Measurements from ENCODE around the gene PRPF40B.
A peak's percentile ranks its signal among the peaks of the same experiment; 100 is the strongest.

PRPF40B gene

DNA sequence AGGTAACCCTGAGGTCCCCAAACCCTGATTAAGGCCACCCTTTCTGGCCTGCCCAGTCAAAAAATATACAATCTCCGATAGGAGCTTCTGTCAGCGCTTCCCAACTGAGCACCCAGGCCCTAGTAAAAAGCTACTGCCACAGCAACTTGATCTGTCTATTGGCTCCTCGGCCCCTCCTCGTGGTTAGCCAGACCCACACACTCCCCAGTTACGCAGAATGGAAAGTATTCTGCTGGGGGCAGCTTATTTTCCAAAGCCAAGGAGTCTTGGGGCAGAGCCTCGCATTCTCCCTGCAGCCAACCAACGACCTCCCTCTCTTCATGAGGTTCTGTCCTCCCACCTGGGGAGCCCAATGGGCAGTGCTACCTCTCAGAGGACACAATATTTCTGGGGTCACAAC, 51.8 kb downstream of the PRPF40B start:
- H3K9me3 ChIP-seq (ENCODE audit: control insufficient read depth in 5 of 5, low read length in 5 of 5): no peaks in the 10 kb centered on the region

DNA sequence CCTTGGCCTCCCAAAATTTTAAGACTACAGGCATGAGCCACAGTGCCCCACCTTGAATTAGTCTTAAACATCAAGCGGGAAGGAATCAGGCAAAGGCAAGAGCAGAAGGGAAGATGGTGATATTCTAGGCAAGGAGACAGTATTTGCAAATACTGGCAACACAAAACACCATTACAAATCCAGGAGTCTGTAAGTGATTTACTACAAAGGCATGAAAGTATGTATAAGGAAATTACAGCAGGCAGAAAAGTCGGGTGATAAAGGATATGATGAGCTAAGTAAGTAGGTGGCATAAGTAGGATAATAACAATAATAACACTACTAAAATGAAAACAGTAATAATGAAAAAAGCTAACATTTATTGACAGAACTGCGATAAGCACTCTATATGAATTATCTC, 55.4 kb downstream of the PRPF40B start:
- no peaks in the 10 kb centered on the region for H3K27me3 ChIP-seq (ENCODE audit: control insufficient read depth in 5 of 5, insufficient read depth in 4 of 5, low read length in 5 of 5)
- H3K27ac ChIP-seq (ENCODE audit: low read depth, low read length): no peak overlapping the region
- no peaks in the 10 kb centered on the region for H3K9me3 ChIP-seq (ENCODE audit: control insufficient read depth in 5 of 5, low read length in 5 of 5)
- peaks cover 10 to 33% (median 17%) of the 10 kb centered on the region in 5 donors for H3K4me1 ChIP-seq (ENCODE audit: control insufficient read depth in 5 of 5, insufficient read depth in 5 of 5, low read length in 5 of 5)
- no peak overlapping the region for H3K4me3 ChIP-seq (ENCODE audit: low read depth in 1 of 5, low read length in 5 of 5)
- H3K36me3 ChIP-seq (ENCODE audit: control insufficient read depth in 5 of 5, insufficient read depth in 5 of 5, low read length in 5 of 5): no peaks in the 10 kb centered on the region
- H3K9ac ChIP-seq (ENCODE audit: low read length in 5 of 5): no peak overlapping the region

More for the DNA sequence above, 51.8 kb downstream of the PRPF40B start:
- H3K9ac ChIP-seq (ENCODE audit: low read length in 5 of 5): no peak overlapping the region
- no peak overlapping the region for H3K4me3 ChIP-seq (ENCODE audit: low read depth in 1 of 5, low read length in 5 of 5)
- no peaks in the 10 kb centered on the region for H3K27me3 ChIP-seq (ENCODE audit: control insufficient read depth in 5 of 5, insufficient read depth in 4 of 5, low read length in 5 of 5)
- H3K27ac ChIP-seq (ENCODE audit: low read depth, low read length): peak overlapping the region; percentile 93
- H3K4me1 ChIP-seq (ENCODE audit: control insufficient read depth in 5 of 5, insufficient read depth in 5 of 5, low read length in 5 of 5): peaks cover 26 to 61% (median 53%) of the 10 kb centered on the region in 5 donors
- H3K36me3 ChIP-seq (ENCODE audit: control insufficient read depth in 5 of 5, insufficient read depth in 5 of 5, low read length in 5 of 5): no peaks in the 10 kb centered on the region

DNA sequence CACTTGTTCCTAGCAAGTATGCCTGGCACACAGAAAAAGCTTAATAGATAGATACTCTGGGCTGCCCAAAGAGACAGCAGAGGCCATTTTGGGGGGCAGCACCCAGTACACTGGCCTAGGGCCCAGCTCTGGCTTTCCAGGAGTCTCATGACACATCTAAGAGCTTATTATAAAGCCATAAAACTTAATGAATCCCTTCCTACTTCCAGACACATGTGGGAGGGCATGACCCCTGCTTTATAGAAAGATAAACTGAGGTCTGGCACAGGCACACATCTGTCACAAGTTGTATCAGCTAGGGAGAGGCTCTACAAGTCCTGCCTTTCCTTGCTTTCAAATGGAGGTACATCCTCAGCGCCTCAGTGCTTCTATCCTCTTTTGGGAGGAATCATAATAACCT, 56.7 kb downstream of the PRPF40B start:
- Histone ChIP-seq H3K4me1 (ENCODE audit: control insufficient read depth in 5 of 5, insufficient read depth in 5 of 5, low read length in 5 of 5) (peaks cover 0 to 32% (median 4%) of the 10 kb centered on the region in 5 donors), H3K27me3 (ENCODE audit: control insufficient read depth in 5 of 5, insufficient read depth in 4 of 5, low read length in 5 of 5) (no peaks in the 10 kb centered on the region), H3K9ac (ENCODE audit: low read length in 5 of 5) (no peak overlapping the region), H3K36me3 (ENCODE audit: control insufficient read depth in 5 of 5, insufficient read depth in 5 of 5, low read length in 5 of 5) (no peaks in the 10 kb centered on the region), H3K27ac (ENCODE audit: low read depth, low read length) (no peak overlapping the region), H3K9me3 (ENCODE audit: control insufficient read depth in 5 of 5, low read length in 5 of 5) (no peaks in the 10 kb centered on the region), H3K4me3 (ENCODE audit: low read depth in 1 of 5, low read length in 5 of 5) (no peak overlapping the region)

GRCh38 chr12:49683599-49684309, 60.4 kb downstream of the PRPF40B start:
- Histone ChIP-seq H3K27ac (ENCODE audit: low read depth, low read length) (no peak overlapping the region), H3K9me3 (ENCODE audit: control insufficient read depth in 5 of 5, low read length in 5 of 5) (no peaks in the 10 kb centered on the region), H3K4me3 (ENCODE audit: low read depth in 1 of 5, low read length in 5 of 5) (no peak overlapping the region), H3K36me3 (ENCODE audit: control insufficient read depth in 5 of 5, insufficient read depth in 5 of 5, low read length in 5 of 5) (no peaks in the 10 kb centered on the region), H3K27me3 (ENCODE audit: control insufficient read depth in 5 of 5, insufficient read depth in 4 of 5, low read length in 5 of 5) (no peaks in the 10 kb centered on the region), H3K9ac (ENCODE audit: low read length in 5 of 5) (peak overlapping the region in 1 of 5 donors; percentile 45), H3K4me1 (ENCODE audit: control insufficient read depth in 5 of 5, insufficient read depth in 5 of 5, low read length in 5 of 5) (peaks cover 0 to 31% (median 0%) of the 10 kb centered on the region in 5 donors)

GRCh38 chr12:49684310-49684854, 61.0 kb downstream of the PRPF40B start:
- Histone ChIP-seq H3K27ac (ENCODE audit: low read depth, low read length) (no peak overlapping the region), H3K4me3 (ENCODE audit: low read depth in 1 of 5, low read length in 5 of 5) (no peak overlapping the region), H3K27me3 (ENCODE audit: control insufficient read depth in 5 of 5, insufficient read depth in 4 of 5, low read length in 5 of 5) (no peaks in the 10 kb centered on the region), H3K4me1 (ENCODE audit: control insufficient read depth in 5 of 5, insufficient read depth in 5 of 5, low read length in 5 of 5) (peaks cover 0 to 36% (median 0%) of the 10 kb centered on the region in 5 donors), H3K9ac (ENCODE audit: low read length in 5 of 5) (peak overlapping the region in 1 of 5 donors; percentile 45), H3K36me3 (ENCODE audit: control insufficient read depth in 5 of 5, insufficient read depth in 5 of 5, low read length in 5 of 5) (no peaks in the 10 kb centered on the region), H3K9me3 (ENCODE audit: control insufficient read depth in 5 of 5, low read length in 5 of 5) (no peaks in the 10 kb centered on the region)

- no peak overlapping the region for H3K9ac ChIP-seq (ENCODE audit: low read length in 5 of 5)
- H3K36me3 ChIP-seq (ENCODE audit: control insufficient read depth in 5 of 5, insufficient read depth in 5 of 5, low read length in 5 of 5): no peaks in the 10 kb centered on the region
- no peaks in the 10 kb centered on the region for H3K27me3 ChIP-seq (ENCODE audit: control insufficient read depth in 5 of 5, insufficient read depth in 4 of 5, low read length in 5 of 5)
- no peak overlapping the region for H3K27ac ChIP-seq (ENCODE audit: low read depth, low read length)
- H3K4me3 ChIP-seq (ENCODE audit: low read depth in 1 of 5, low read length in 5 of 5): no peak overlapping the region
- H3K4me1 ChIP-seq (ENCODE audit: control insufficient read depth in 5 of 5, insufficient read depth in 5 of 5, low read length in 5 of 5): peaks cover 0 to 47% (median 3%) of the 10 kb centered on the region in 5 donors
- no peaks in the 10 kb centered on the region for H3K9me3 ChIP-seq (ENCODE audit: control insufficient read depth in 5 of 5, low read length in 5 of 5)
These were observed 64.6 kb downstream of the PRPF40B start for GRCh38 chr12:49687941-49688340.

DNA sequence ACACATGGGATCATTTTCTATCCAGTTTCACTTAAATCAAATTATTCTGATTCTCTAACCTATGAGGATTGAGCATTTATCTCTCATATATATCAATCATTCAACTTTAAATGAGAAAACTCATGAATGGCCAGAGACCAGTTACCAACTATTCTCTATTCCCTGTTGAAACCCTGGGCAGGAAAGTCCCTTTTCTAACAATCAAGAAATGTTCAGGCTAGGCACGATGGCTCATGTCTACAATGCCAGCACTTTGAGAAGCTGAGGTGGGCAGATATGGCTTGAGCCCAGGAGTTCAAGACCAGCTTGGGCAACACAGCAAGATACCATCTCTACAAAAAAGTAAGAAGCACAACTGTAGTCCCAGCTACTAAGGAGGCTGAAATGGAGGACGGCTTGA, 65.9 kb downstream of the PRPF40B start:
- Histone ChIP-seq H3K27me3 (ENCODE audit: control insufficient read depth in 5 of 5, insufficient read depth in 4 of 5, low read length in 5 of 5) (no peaks in the 10 kb centered on the region), H3K27ac (ENCODE audit: low read depth, low read length) (no peak overlapping the region), H3K4me1 (ENCODE audit: control insufficient read depth in 5 of 5, insufficient read depth in 5 of 5, low read length in 5 of 5) (peaks cover 0 to 39% (median 3%) of the 10 kb centered on the region in 5 donors), H3K9me3 (ENCODE audit: control insufficient read depth in 5 of 5, low read length in 5 of 5) (no peaks in the 10 kb centered on the region), H3K9ac (ENCODE audit: low read length in 5 of 5) (no peak overlapping the region), H3K36me3 (ENCODE audit: control insufficient read depth in 5 of 5, insufficient read depth in 5 of 5, low read length in 5 of 5) (no peaks in the 10 kb centered on the region), H3K4me3 (ENCODE audit: low read depth in 1 of 5, low read length in 5 of 5) (no peak overlapping the region)

DNA sequence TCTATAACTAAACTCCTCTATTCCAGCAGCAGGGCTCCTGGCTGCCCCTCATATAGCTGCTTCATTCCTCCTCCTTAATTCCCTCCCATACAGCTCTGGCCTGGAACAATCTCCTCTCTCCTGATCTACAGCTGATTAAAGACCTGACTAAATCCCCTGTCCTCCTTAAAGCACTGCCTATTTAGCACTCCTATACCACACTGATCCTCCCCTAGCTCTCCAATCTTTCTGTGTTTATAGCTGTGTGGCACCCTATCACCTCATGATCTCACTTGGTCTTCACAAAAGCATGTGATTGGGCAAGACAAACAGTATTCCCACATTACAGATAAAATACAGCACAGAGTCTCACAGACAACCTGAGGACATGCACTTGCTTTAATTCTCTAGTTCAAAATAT, 66.4 kb downstream of the PRPF40B start:
- peaks cover 0 to 34% (median 3%) of the 10 kb centered on the region in 5 donors for H3K4me1 ChIP-seq (ENCODE audit: control insufficient read depth in 5 of 5, insufficient read depth in 5 of 5, low read length in 5 of 5)
- no peaks in the 10 kb centered on the region for H3K36me3 ChIP-seq (ENCODE audit: control insufficient read depth in 5 of 5, insufficient read depth in 5 of 5, low read length in 5 of 5)
- H3K9me3 ChIP-seq (ENCODE audit: control insufficient read depth in 5 of 5, low read length in 5 of 5): no peaks in the 10 kb centered on the region
- H3K27ac ChIP-seq (ENCODE audit: low read depth, low read length): no peak overlapping the region
- no peaks in the 10 kb centered on the region for H3K27me3 ChIP-seq (ENCODE audit: control insufficient read depth in 5 of 5, insufficient read depth in 4 of 5, low read length in 5 of 5)
- H3K9ac ChIP-seq (ENCODE audit: low read length in 5 of 5): no peak overlapping the region
- no peak overlapping the region for H3K4me3 ChIP-seq (ENCODE audit: low read depth in 1 of 5, low read length in 5 of 5)

DNA sequence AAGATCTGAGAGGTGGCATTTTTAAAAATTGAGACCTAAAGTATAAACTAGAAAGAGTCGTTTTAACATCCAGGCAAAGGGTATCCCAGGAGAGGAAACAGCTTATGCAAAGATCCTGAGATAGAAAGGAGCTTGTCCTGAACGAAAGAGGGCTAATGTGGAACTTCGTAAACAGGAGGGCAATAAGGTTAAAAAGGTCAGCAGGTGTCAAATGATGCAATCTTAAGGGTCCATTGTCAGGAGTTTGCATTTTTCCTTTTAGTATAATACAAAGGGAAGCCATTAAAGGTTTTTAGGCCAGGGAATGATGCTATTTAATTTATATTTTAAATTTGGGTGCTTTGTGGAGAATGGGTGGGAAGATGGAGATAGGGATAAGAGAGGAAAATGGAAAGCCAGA, 69.5 kb downstream of the PRPF40B start:
- Histone ChIP-seq H3K27ac (ENCODE audit: low read depth, low read length) (no peak overlapping the region), H3K4me1 (ENCODE audit: control insufficient read depth in 5 of 5, insufficient read depth in 5 of 5, low read length in 5 of 5) (peaks cover 0 to 48% (median 12%) of the 10 kb centered on the region in 5 donors), H3K36me3 (ENCODE audit: control insufficient read depth in 5 of 5, insufficient read depth in 5 of 5, low read length in 5 of 5) (no peaks in the 10 kb centered on the region), H3K4me3 (ENCODE audit: low read depth in 1 of 5, low read length in 5 of 5) (no peak overlapping the region), H3K9ac (ENCODE audit: low read length in 5 of 5) (no peak overlapping the region), H3K27me3 (ENCODE audit: control insufficient read depth in 5 of 5, insufficient read depth in 4 of 5, low read length in 5 of 5) (no peaks in the 10 kb centered on the region), H3K9me3 (ENCODE audit: control insufficient read depth in 5 of 5, low read length in 5 of 5) (no peaks in the 10 kb centered on the region)

DNA sequence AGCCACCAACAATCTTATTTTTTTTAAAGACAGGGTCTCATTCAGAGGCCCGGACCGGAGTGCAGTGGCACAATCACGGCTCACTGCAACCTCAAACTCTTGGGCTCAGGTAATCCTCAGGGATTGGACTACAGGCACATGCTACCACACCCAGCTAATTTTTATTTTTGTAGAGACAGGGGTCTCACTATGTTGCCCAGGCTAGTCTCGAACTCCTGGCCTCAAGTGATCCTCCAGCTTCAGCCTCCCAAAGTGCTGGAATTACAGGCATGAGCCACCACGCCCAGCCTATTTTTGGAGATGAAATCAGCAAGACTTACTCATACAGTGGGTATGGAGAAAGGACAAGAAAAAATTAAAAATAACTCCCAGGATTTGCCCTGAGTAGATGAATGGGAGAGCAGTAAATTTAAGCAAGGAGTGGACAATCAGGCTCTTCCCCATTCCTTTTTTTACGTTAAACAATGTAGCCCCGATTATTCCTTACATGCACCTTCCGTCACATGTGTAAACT, 70.6 kb downstream of the PRPF40B start:
- Histone ChIP-seq H3K4me3 (ENCODE audit: low read depth in 1 of 5, low read length in 5 of 5) (no peak overlapping the region), H3K27ac (ENCODE audit: low read depth, low read length) (no peak overlapping the region), H3K9me3 (ENCODE audit: control insufficient read depth in 5 of 5, low read length in 5 of 5) (no peaks in the 10 kb centered on the region), H3K9ac (ENCODE audit: low read length in 5 of 5) (no peak overlapping the region), H3K36me3 (ENCODE audit: control insufficient read depth in 5 of 5, insufficient read depth in 5 of 5, low read length in 5 of 5) (no peaks in the 10 kb centered on the region), H3K27me3 (ENCODE audit: control insufficient read depth in 5 of 5, insufficient read depth in 4 of 5, low read length in 5 of 5) (peaks cover 0 to 3% (median 0%) of the 10 kb centered on the region in 5 donors), H3K4me1 (ENCODE audit: control insufficient read depth in 5 of 5, insufficient read depth in 5 of 5, low read length in 5 of 5) (peaks cover 3 to 53% (median 22%) of the 10 kb centered on the region in 5 donors)

Data from subcutaneous abdominal adipose tissue (tissue), 5 donors.